ENCODE data around the gene CFH. TPM values are rescaled to one million over a fixed set of nuclear protein-coding genes. Genes with fewer than 3 reads are reported as not detected.

Gene CFH
- total and polyA plus RNA-seq, 2 donors (not counting 3 experiments of a cell fraction or from before 2014, with no cell fraction given): 20.7 to 25.3 TPM

- no peaks in the 10 kb centered on the region for H3K9me3 ChIP-seq (replicated peaks; ENCODE audit: control insufficient read depth, insufficient read depth, low read length)
- H3K27ac ChIP-seq (ENCODE audit: insufficient read depth, low read depth, low read length): no peak overlapping the region
- DNase-seq (ENCODE audit: low read depth, low spot score): no peak
- no peaks in the 10 kb centered on the region for H3K79me2 ChIP-seq (ENCODE audit: control insufficient read depth, insufficient read depth, low read length)
- H4K20me1 ChIP-seq (replicated peaks; ENCODE audit: control insufficient read depth, extremely low read depth, insufficient read depth, low read length): no peaks in the 10 kb centered on the region
- H3K9ac ChIP-seq (replicated peaks; ENCODE audit: extremely low read depth, insufficient read depth, low read length): no peak overlapping the region
- dilution Hi-C loops (cut with MboI; ENCODE audit: extremely low pct_ligation_motif_present, low sequenced_read_pairs) (no loop called here), intact Hi-C loops (cut with micrococcal nuclease) (no loop called here)
- BruUV-seq (replicated peaks): no TSS peak
- H3K36me3 ChIP-seq (ENCODE audit: control insufficient read depth in 2 of 2, extremely low read depth in 1 of 2, insufficient read depth in 2 of 2, low read length in 2 of 2): no peaks in the 10 kb centered on the region
- no peak for FAIRE-seq
- no peak for TF ChIP-seq EZH2 (IDR thresholded peaks at IDR 0.05; ENCODE audit: borderline replicate concordance, low read depth, low read length, severe bottlenecking)
- no peak for TF ChIP-seq MYC (IDR thresholded peaks at IDR 0.05; ENCODE audit: low read depth, low read length)
- TF ChIP-seq JUN (IDR thresholded peaks at IDR 0.05; ENCODE audit: borderline replicate concordance, insufficient read depth, insufficient read length, low read depth): no peak
- no peak for TF ChIP-seq GATA2 (IDR thresholded peaks at IDR 0.05; ENCODE audit: insufficient read depth, insufficient read length, low read depth, low read length)
- TF ChIP-seq, protein P1, sequence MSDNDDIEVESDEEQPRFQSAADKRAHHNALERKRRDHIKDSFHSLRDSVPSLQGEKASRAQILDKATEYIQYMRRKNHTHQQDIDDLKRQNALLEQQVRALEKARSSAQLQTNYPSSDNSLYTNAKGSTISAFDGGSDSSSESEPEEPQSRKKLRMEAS (IDR thresholded peaks at IDR 0.05; ENCODE audit: insufficient read depth, insufficient read length): no peak
- TF ChIP-seq POLR2AphosphoS5 (IDR thresholded peaks at IDR 0.05; ENCODE audit: insufficient read depth, low read depth, low read length): no peak
- CTCF ChIA-PET: no interaction called here
- POLR2A ChIA-PET: no interaction called here
- no peaks in the 10 kb centered on the region for H3K9me1 ChIP-seq (replicated peaks; ENCODE audit: control insufficient read depth, extremely low read depth, insufficient read depth, low read length)
- no peak overlapping the region for H3K4me2 ChIP-seq (ENCODE audit: insufficient read depth, low read length)
- no peak overlapping the region for H2AFZ ChIP-seq (ENCODE audit: low read depth, low read length)
- no peaks in the 10 kb centered on the region for H3K4me1 ChIP-seq (ENCODE audit: control insufficient read depth, extremely low read depth, insufficient read depth, low read length)
- no peak overlapping the region for H3K4me3 ChIP-seq (replicated peaks in 1 of 3; ENCODE audit: insufficient read depth in 1 of 3, low read depth in 1 of 3, low read length in 3 of 3)
- H3K27me3 ChIP-seq (ENCODE audit: control insufficient read depth in 2 of 2, insufficient read depth in 2 of 2, low read length in 2 of 2): no peaks in the 10 kb centered on the region
Measured at GRCh38 chr1:196667131-196667530, 15.3 kb downstream of the CFH start.

DNA sequence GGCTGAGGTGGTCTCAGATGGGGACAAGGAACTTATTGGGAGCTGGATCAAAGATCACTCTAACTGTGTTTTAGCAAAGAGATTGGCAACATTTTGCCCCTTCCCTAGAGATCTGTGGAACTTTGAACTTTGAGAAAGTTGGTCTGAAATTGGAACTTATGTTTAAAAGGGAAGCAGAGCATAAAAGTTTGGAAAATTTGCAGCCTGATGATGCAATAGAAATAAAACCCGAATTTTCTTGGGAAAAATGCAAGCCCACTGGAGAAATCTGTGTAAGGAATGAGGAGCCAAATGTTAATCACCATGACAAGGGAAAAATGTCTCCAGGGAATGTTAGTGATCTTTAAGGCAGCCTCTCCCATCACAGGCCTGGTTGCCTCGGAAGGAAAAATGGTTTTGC, 17.2 kb downstream of the CFH start:
- dilution Hi-C loops (cut with MboI; ENCODE audit: extremely low pct_ligation_motif_present, low sequenced_read_pairs) (no loop called here), intact Hi-C loops (cut with micrococcal nuclease) (no loop called here)
- POLR2A ChIA-PET: no interaction called here

More for the DNA sequence above, 17.2 kb downstream of the CFH start:
- no peak overlapping the region for H3K4me3 ChIP-seq (replicated peaks in 1 of 3; ENCODE audit: insufficient read depth in 1 of 3, low read depth in 1 of 3, low read length in 3 of 3)
- H3K79me2 ChIP-seq (ENCODE audit: control insufficient read depth, insufficient read depth, low read length): no peaks in the 10 kb centered on the region
- H3K9me1 ChIP-seq (replicated peaks; ENCODE audit: control insufficient read depth, extremely low read depth, insufficient read depth, low read length): no peaks in the 10 kb centered on the region
- no peaks in the 10 kb centered on the region for H3K9me3 ChIP-seq (replicated peaks; ENCODE audit: control insufficient read depth, insufficient read depth, low read length)
- BruUV-seq (replicated peaks): no TSS peak
- no peak for FAIRE-seq
- H3K4me1 ChIP-seq (ENCODE audit: control insufficient read depth, extremely low read depth, insufficient read depth, low read length): no peaks in the 10 kb centered on the region
- no peak overlapping the region for H3K9ac ChIP-seq (replicated peaks; ENCODE audit: extremely low read depth, insufficient read depth, low read length)
- H3K27ac ChIP-seq (ENCODE audit: insufficient read depth, low read depth, low read length): no peak overlapping the region
- CTCF ChIA-PET: no interaction called here
- H3K4me2 ChIP-seq (ENCODE audit: insufficient read depth, low read length): no peak overlapping the region
- no peak for DNase-seq (ENCODE audit: low read depth, low spot score)
- no peaks in the 10 kb centered on the region for H3K27me3 ChIP-seq (ENCODE audit: control insufficient read depth in 2 of 2, insufficient read depth in 2 of 2, low read length in 2 of 2)
- TF ChIP-seq EZH2 (IDR thresholded peaks at IDR 0.05; ENCODE audit: borderline replicate concordance, low read depth, low read length, severe bottlenecking): no peak
- no peak for TF ChIP-seq POLR2A (IDR thresholded peaks at IDR 0.05; ENCODE audit: low read depth, low read length)
- TF ChIP-seq, protein P2, sequence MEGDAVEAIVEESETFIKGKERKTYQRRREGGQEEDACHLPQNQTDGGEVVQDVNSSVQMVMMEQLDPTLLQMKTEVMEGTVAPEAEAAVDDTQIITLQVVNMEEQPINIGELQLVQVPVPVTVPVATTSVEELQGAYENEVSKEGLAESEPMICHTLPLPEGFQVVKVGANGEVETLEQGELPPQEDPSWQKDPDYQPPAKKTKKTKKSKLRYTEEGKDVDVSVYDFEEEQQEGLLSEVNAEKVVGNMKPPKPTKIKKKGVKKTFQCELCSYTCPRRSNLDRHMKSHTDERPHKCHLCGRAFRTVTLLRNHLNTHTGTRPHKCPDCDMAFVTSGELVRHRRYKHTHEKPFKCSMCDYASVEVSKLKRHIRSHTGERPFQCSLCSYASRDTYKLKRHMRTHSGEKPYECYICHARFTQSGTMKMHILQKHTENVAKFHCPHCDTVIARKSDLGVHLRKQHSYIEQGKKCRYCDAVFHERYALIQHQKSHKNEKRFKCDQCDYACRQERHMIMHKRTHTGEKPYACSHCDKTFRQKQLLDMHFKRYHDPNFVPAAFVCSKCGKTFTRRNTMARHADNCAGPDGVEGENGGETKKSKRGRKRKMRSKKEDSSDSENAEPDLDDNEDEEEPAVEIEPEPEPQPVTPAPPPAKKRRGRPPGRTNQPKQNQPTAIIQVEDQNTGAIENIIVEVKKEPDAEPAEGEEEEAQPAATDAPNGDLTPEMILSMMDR (IDR thresholded peaks at IDR 0.05; ENCODE audit: extremely low read depth in 1 of 2, insufficient read depth in 1 of 2, low read depth in 1 of 2, low read length in 2 of 2): no peak
- no peak for TF ChIP-seq MYC (IDR thresholded peaks at IDR 0.05; ENCODE audit: low read depth, low read length)
- no peak for TF ChIP-seq GATA2 (IDR thresholded peaks at IDR 0.05; ENCODE audit: insufficient read depth, insufficient read length, low read depth, low read length)
- no peaks in the 10 kb centered on the region for H4K20me1 ChIP-seq (replicated peaks; ENCODE audit: control insufficient read depth, extremely low read depth, insufficient read depth, low read length)
- H3K36me3 ChIP-seq (ENCODE audit: control insufficient read depth in 2 of 2, extremely low read depth in 1 of 2, insufficient read depth in 2 of 2, low read length in 2 of 2): no peaks in the 10 kb centered on the region
- no peak overlapping the region for H2AFZ ChIP-seq (ENCODE audit: low read depth, low read length)

Measured in endothelial cell of umbilical vein (primary cell).